C4-2B (cell line): ENCODE data around the gene PCDHGA6.
A peak's percentile ranks its signal among the peaks of the same experiment; 100 is the strongest.
"Not testable (repeated sequence)": the region's sequence is repeated elsewhere in the genome, so short reads cannot be mapped to it uniquely, and the experiment has no call there.

ENCODE experiments used
- H3K27ac ChIP-seq: fragments of 450-650 bp; 2 replicates; pipeline ENCODE4 v1.5.1; 2017
- ZFX ChIP-seq: fragments of 450-650 bp; IDR thresholded peaks from 2 replicates; pipeline ENCODE4 v1.6.1; 2017
- TF ChIP-seq, protein P1 (sequence below): fragments of 450-650 bp; conservative IDR thresholded peaks from 2 replicates; pipeline ENCODE4 v1.5.1; 2017; ENCODE audit warnings: mild to moderate bottlenecking

Gene PCDHGA6

DNA sequence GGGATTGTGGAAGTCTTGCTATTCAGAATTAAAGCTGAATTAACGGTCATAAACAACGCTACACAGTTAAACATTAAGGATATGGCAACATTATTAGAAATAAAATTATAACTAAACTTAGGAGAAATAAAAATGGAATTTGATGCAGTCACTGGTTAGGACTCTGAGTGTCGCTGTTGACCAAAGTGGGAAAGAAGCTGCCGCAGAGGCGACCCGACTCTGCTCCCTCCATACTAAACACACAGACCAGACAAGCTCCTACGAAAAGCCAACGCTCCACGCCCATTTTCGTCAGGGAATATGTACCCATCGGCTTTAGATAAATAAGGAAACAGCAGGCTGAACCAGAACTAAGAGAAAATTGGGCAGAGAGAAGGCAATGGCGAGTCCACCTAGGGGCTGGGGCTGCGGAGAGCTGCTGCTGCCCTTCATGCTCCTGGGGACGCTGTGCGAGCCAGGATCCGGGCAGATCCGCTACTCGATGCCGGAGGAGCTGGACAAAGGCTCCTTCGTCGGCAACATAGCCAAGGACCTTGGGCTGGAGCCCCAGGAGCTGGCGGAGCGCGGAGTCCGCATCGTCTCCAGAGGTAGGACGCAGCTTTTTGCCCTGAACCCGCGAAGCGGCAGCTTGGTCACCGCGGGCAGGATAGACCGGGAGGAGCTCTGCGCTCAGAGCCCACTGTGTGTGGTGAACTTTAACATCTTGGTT lies 9.6 kb upstream of the PCDHGA6 start, which contains the start of gene PCDHGA5:
PCDHGA5 (plus strand) TSS at position 211 of the 709 bp plus-strand sequence; CDS start at position 380, 169 bp downstream.
- TF ChIP-seq ZFX, result no peak
- TF ChIP-seq, protein P1, sequence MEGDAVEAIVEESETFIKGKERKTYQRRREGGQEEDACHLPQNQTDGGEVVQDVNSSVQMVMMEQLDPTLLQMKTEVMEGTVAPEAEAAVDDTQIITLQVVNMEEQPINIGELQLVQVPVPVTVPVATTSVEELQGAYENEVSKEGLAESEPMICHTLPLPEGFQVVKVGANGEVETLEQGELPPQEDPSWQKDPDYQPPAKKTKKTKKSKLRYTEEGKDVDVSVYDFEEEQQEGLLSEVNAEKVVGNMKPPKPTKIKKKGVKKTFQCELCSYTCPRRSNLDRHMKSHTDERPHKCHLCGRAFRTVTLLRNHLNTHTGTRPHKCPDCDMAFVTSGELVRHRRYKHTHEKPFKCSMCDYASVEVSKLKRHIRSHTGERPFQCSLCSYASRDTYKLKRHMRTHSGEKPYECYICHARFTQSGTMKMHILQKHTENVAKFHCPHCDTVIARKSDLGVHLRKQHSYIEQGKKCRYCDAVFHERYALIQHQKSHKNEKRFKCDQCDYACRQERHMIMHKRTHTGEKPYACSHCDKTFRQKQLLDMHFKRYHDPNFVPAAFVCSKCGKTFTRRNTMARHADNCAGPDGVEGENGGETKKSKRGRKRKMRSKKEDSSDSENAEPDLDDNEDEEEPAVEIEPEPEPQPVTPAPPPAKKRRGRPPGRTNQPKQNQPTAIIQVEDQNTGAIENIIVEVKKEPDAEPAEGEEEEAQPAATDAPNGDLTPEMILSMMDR, result peak; percentile 34
- no peak within 1 kb of the TSS for H3K27ac ChIP-seq

DNA sequence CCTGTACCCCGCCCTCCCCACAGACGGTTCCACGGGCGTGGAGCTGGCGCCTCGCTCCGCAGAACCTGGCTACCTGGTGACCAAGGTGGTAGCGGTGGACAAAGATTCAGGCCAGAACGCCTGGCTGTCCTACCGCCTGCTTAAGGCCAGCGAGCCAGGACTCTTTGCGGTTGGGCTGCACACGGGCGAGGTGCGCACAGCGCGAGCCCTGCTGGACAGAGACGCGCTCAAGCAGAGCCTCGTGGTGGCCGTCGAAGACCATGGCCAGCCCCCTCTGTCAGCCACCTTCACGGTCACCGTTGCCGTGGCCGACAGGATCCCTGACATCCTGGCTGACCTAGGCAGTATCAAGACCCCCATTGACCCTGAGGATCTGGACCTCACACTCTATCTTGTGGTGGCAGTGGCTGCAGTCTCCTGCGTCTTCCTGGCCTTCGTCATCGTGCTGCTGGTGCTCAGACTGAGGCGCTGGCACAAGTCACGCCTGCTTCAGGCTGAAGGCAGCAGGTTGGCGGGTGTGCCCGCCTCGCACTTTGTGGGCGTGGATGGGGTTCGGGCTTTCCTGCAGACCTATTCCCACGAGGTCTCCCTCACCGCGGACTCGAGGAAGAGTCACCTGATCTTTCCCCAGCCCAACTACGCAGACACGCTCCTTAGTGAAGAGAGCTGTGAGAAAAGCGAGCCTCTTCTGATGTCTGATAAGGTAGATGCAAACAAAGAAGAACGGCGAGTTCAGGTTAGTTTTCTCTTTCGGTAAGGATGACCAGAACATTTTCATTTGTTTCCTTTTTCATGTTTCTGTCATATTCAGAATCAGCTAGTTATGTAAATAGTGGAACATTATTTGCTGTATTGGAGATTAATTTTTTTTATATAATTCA lies 7.4 kb upstream of the PCDHGA6 start:
- no peak for TF ChIP-seq ZFX
- TF ChIP-seq, protein P1, result no peak
- H3K27ac ChIP-seq, result no peak overlapping the region

DNA sequence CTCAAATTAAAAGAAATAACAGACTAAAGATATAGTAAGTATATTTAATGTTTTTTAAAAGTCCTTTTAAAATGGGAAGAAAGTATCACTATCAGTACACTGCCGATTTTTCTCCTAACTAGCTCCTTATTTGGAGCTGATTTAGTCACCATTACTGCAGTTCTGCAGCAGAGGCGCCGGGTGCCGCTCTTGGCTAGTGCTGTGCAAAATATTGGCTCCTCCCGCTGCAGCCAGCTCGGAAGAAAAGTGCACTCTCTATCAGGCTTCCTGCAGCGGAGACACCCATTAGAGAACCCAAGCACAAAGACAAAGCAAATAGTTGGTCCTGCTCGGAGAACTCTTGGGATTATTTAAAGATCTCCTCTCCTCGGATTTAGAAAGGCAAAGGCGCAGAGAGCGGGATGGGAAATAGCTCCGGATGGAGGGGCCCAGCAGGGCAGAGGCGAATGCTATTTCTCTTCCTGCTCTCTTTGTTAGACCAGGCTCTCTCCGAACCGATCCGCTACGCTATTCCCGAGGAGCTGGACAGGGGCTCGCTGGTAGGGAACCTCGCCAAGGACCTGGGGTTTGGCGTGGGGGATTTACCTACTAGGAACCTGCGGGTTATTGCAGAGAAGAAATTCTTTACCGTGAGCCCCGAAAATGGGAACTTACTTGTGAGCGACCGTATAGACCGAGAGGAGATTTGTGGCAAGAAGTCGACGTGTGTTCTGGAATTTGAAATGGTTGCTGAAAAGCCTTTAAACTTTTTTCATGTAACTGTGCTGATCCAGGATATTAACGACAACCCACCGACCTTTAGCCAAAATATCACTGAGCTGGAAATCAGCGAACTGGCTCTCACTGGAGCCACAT lies 3.5 kb upstream of the PCDHGA6 start, which contains the start of gene PCDHGB3:
PCDHGB3 (plus strand) TSS at position 249 of the 855 bp plus-strand sequence; CDS start at position 402, 153 bp downstream.
- no peak within 1 kb of the TSS for H3K27ac ChIP-seq
- TF ChIP-seq, protein P1, result peak; percentile 58
- TF ChIP-seq ZFX, result no peak

DNA sequence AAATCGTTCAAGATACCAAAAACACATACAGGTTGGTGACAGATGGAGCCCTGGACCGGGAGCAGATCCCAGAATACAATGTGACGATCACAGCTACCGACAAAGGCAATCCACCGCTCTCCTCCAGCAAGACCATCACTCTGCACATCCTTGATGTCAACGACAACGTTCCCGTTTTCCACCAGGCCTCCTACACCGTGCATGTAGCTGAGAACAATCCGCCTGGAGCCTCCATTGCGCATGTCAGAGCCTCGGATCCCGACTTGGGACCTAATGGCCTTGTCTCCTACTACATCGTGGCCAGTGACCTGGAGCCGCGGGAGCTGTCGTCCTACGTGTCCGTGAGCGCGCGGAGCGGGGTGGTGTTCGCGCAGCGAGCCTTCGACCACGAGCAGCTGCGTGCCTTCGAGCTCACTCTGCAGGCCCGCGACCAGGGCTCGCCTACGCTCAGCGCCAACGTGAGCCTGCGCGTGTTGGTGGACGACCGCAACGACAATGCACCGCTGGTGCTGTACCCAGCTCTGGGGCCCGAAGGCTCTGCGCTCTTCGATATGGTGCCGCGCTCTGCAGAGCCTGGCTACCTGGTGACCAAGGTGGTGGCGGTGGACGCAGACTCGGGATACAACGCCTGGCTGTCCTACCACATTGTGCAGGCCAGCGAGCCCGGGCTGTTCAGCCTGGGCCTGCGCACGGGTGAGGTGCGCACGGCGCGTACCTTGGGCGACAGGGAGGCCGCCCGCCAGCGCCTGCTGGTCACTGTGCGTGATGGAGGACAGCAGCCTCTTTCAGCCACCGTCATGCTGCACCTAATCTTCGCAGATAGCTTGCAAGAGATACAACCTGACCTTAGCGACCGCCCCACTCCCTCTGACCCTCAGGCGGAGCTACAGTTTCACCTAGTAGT lies 1.9 kb upstream of the PCDHGA6 start:
- TF ChIP-seq, protein P1, result no peak
- no peak for TF ChIP-seq ZFX
- H3K27ac ChIP-seq, result no peak overlapping the region

DNA sequence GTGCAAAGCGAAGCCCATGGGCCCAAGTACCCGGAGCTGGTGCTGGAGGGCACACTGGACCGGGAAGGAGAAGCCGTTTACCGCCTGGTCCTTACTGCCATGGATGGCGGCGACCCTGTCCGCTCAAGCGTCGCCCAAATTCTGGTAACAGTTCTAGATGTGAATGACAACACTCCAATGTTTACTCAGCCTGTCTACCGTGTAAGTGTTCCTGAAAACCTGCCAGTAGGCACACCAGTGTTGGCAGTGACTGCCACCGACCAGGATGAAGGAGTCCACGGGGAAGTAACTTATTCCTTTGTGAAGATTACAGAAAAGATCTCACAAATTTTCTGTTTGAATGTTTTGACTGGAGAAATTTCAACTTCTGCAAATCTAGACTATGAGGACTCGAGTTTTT lies 936 bp downstream of the PCDHGA6 start:
- TF ChIP-seq, protein P1, result no peak
- TF ChIP-seq ZFX, result no peak
- no peak overlapping the region for H3K27ac ChIP-seq

DNA sequence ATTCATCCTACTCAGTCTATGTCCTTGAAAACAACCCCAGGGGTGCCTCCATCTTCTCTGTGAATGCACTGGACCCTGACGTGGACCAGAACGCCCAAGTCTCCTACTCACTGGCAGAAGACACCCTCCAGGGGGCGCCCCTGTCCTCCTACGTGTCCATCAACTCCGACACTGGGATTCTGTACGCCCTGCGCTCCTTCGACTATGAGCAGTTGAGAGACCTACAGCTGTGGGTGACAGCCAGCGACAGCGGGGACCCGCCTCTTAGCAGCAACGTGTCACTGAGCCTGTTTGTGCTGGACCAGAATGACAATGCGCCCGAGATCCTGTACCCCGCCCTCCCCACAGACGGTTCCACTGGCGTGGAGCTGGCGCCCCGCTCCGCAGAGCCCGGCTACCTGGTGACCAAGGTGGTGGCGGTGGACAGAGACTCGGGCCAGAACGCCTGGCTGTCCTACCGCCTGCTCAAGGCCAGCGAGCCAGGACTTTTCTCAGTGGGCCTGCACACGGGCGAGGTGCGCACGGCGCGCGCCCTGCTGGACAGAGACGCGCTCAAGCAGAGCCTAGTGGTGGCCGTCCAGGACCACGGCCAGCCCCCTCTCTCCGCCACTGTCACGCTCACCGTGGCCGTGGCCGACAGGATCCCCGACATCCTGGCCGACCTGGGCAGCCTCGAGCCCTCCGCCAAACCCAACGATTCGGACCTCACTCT lies 1.9 kb downstream of the PCDHGA6 start:
- H3K27ac ChIP-seq, result not testable (repeated sequence)
- TF ChIP-seq, protein P1, result peak; percentile 41
